ENCODE results near the gene ZFAND2A.

DNA sequence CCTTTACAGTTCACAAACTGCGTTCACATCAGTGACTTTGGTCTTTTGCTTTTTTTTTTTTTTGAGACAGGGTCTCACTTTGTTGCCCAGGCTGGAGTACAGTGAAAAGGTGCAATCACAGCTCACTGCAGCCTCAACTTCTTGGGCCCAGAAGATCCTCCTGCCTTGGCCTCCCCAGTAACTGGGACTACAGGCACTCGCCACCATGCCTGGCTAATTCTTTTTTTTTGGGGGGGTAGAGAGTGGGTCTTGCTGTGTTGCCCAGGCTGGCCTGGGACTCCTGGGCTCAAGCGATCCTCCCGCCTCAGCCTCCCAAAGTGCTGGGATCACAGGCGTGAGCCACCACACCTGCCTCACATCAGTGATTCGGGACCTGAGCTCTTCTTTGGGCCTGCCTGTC is 37.0 kb upstream of the ZFAND2A start:
- TF ChIP-seq CTCF (conservative IDR thresholded peaks at IDR 0.05; ENCODE audit: low read depth, low read length), result no peak
- TF ChIP-seq EZH2 (IDR thresholded peaks at IDR 0.05; ENCODE audit: low read length, unreplicated experiment), result no peak
